K562 (cell line): ENCODE measurements around the gene DYNC2H1. TPM values are rescaled to one million over a fixed set of nuclear protein-coding genes. Genes with fewer than 3 reads are reported as not detected.

ENCODE experiments used
- CREBBP ChIP-seq: IDR thresholded peaks from one replicate; pipeline ENCODE4 v1.6.1; 2012; ENCODE audit warnings: low read depth, mild to moderate bottlenecking, control low read depth, inconsistent platforms, low read length
- ERF ChIP-seq: fragments of 450-650 bp; formaldehyde crosslinking; IDR thresholded peaks from 2 replicates; pipeline ENCODE4 v1.4.0; 2020; ENCODE audit warnings: mild to moderate bottlenecking, mixed read lengths
- GATAD2B ChIP-seq: fragments of 450-650 bp; IDR thresholded peaks from 2 replicates; pipeline ENCODE4 v1.6.1; 2017; ENCODE audit warnings: mild to moderate bottlenecking, borderline replicate concordance
- HNRNPUL1 ChIP-seq: fragments of 200-400 bp; formaldehyde crosslinking; IDR thresholded peaks from 2 replicates; pipeline ENCODE4 v1.6.1; 2017; ENCODE audit warnings: low read length
- ZC3H8 ChIP-seq: fragments of 450-650 bp; IDR thresholded peaks from 2 replicates; pipeline ENCODE4 v1.6.1; 2017
- ZNF347 ChIP-seq: fragments of 450-650 bp; formaldehyde crosslinking; IDR thresholded peaks from 2 replicates; pipeline ENCODE4 v1.4.0; 2020; ENCODE audit warnings: low read depth, mild to moderate bottlenecking, moderate library complexity
- ZNF407 ChIP-seq: fragments of 450-650 bp; IDR thresholded peaks from 2 replicates; pipeline ENCODE4 v1.6.1; 2016; ENCODE audit warnings: low read depth
- polyA plus RNA-seq, 8 experiments: library from polyadenylated mRNA; depleted of rRNA in 4 of 8; stranded (reverse) in 5 of 8; unstranded in 3 of 8; fragments of >200 nt; fragmentation: Nextera tagmentation in 2 of 8; fragmentation: Illumina TruSeq in 1 of 8; extraction: Ambion mirVana in 2 of 8; extraction: Trizol in 1 of 8; gene quantifications; 2 replicates each; pipeline versions ENCODE4 v1.2.1 to v1.2.3, GENCODE V29; 2011 to 2014; ENCODE audit warnings: inconsistent platforms in 1 of 8, missing spikeins in 1 of 8
- total RNA-seq, 7 experiments: library from RNA; depleted of rRNA in 6 of 7; stranded (reverse); fragments of >200 nt in 6 of 7; fragmentation: Illumina TruSeq in 2 of 7; extraction: Trizol in 2 of 7; gene quantifications; 2 replicates each; pipeline versions ENCODE4 v1.2.1 to v1.2.3, GENCODE V29; 2011 to 2021; ENCODE audit warnings: low replicate concordance in 1 of 7
- TF ChIP-seq, protein P1 (sequence below): IDR thresholded peaks from 2 replicates; pipeline ENCODE4 v1.6.1; 2011; ENCODE audit not compliant: insufficient read length; ENCODE audit errors: extremely low read depth
- TF ChIP-seq, protein P2 (sequence below): sonication (generic); formaldehyde crosslinking; IDR thresholded peaks from 2 replicates; pipeline ENCODE4 v1.8.0; 2022; ENCODE audit warnings: mild to moderate bottlenecking, missing genetic modification reagents, borderline replicate concordance

The DYNC2H1 gene
- total and polyA plus RNA-seq, 9 of the 15 experiments (the other 6 are each of a cell fraction or from before 2014, with no cell fraction given): 0.08 to 0.64 (median 0.20) TPM

DNA sequence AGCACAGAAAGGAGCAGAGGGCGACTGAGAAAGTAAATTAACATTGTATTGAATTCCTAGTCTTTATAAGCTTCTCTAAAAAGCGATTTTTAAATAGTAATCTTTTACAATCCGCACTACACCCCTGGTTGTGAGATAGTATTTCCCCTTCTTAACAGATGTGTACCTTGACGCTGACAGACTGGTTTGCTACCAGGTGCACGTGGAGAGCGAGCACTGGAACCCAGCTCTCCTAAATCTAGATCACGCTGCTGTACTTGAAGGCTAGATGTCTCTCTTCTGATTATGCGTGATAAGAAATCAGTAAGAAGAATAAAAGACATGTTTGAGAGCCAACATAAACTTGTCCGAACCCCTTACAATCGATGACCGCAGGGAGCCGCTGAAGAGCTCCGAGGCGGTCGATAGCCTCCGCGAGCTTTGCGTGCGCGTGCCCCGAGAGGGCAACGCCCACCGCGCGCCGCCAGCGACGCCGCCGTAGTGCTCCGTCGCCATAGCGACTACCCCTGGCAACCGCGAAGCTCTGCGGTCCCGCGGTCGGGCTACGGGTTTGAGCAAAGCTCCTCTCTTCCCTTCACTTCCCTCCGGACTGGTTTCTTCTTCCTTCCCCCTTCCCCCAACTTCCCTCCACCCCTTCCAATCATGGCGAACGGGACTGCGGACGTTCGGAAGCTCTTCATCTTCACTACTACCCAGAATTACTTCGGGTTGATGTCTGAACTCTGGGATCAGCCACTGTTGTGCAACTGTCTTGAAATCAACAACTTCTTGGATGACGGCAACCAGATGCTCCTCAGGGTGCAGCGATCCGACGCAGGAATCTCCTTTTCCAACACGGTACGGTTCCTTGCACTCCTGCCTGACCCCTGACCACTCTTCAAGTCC lies at the start of gene DYNC2H1 (continued):
- TF ChIP-seq ZNF407 (no peak; the same call in 1 of the 2 replicates), CREBBP (no peak), ZNF347 (CRISPR knock-in tag) (no peak), ERF (no peak), GATAD2B (no peak), HNRNPUL1 (no peak), ZC3H8 (no peak)
- TF ChIP-seq, protein P1, sequence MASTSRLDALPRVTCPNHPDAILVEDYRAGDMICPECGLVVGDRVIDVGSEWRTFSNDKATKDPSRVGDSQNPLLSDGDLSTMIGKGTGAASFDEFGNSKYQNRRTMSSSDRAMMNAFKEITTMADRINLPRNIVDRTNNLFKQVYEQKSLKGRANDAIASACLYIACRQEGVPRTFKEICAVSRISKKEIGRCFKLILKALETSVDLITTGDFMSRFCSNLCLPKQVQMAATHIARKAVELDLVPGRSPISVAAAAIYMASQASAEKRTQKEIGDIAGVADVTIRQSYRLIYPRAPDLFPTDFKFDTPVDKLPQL: no peak
- TF ChIP-seq, protein P2, sequence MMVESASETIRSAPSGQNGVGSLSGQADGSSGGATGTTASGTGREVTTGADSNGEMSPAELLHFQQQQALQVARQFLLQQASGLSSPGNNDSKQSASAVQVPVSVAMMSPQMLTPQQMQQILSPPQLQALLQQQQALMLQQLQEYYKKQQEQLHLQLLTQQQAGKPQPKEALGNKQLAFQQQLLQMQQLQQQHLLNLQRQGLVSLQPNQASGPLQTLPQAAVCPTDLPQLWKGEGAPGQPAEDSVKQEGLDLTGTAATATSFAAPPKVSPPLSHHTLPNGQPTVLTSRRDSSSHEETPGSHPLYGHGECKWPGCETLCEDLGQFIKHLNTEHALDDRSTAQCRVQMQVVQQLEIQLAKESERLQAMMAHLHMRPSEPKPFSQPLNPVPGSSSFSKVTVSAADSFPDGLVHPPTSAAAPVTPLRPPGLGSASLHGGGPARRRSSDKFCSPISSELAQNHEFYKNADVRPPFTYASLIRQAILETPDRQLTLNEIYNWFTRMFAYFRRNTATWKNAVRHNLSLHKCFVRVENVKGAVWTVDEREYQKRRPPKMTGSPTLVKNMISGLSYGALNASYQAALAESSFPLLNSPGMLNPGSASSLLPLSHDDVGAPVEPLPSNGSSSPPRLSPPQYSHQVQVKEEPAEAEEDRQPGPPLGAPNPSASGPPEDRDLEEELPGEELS (CRISPR knock-in tag): no peak
